HL-60 (cell line): ENCODE data around the gene HLCS.

Experiments used
- GABPA ChIP-seq: IDR thresholded peaks from 2 replicates; pipeline ENCODE4 v1.6.1; 2012; ENCODE audit warnings: low read depth
- POLR2AphosphoS5 ChIP-seq: IDR thresholded peaks from 2 replicates; pipeline ENCODE4 v1.6.1; 2012; ENCODE audit warnings: low read depth
- TF ChIP-seq, protein P1 (sequence below): IDR thresholded peaks from one replicate; pipeline ENCODE4 v1.5.1; 2011; ENCODE audit warnings: low read length, control low read depth, inconsistent platforms; ENCODE audit not compliant: insufficient read depth
- TF ChIP-seq, protein P2 (sequence below): IDR thresholded peaks from 2 replicates; pipeline ENCODE4 v1.6.1; 2012; ENCODE audit warnings: low read depth; ENCODE audit not compliant: insufficient replicate concordance

DNA sequence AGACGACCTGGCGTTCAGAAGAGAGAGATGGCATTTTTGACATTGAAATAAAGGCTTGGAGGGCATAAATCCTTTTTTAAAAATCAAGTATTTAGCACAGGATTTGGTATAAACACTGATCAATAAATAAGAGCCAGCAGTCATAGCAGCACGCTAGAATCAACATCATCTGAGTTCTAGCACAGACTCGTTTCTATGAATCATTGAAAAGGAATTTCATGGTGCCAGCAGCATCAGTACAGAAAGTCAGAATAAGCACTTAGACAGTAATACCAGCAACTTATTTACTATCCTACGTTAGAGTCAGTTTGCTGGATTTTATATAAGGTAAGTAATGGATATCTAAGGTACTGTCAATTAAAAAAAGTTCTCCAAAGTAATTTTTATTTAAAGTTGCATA, 119.3 kb downstream of the HLCS start:
- TF ChIP-seq, protein P1, sequence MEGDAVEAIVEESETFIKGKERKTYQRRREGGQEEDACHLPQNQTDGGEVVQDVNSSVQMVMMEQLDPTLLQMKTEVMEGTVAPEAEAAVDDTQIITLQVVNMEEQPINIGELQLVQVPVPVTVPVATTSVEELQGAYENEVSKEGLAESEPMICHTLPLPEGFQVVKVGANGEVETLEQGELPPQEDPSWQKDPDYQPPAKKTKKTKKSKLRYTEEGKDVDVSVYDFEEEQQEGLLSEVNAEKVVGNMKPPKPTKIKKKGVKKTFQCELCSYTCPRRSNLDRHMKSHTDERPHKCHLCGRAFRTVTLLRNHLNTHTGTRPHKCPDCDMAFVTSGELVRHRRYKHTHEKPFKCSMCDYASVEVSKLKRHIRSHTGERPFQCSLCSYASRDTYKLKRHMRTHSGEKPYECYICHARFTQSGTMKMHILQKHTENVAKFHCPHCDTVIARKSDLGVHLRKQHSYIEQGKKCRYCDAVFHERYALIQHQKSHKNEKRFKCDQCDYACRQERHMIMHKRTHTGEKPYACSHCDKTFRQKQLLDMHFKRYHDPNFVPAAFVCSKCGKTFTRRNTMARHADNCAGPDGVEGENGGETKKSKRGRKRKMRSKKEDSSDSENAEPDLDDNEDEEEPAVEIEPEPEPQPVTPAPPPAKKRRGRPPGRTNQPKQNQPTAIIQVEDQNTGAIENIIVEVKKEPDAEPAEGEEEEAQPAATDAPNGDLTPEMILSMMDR: no peak
- TF ChIP-seq POLR2AphosphoS5 (no peak), GABPA (no peak)
- TF ChIP-seq, protein P2, sequence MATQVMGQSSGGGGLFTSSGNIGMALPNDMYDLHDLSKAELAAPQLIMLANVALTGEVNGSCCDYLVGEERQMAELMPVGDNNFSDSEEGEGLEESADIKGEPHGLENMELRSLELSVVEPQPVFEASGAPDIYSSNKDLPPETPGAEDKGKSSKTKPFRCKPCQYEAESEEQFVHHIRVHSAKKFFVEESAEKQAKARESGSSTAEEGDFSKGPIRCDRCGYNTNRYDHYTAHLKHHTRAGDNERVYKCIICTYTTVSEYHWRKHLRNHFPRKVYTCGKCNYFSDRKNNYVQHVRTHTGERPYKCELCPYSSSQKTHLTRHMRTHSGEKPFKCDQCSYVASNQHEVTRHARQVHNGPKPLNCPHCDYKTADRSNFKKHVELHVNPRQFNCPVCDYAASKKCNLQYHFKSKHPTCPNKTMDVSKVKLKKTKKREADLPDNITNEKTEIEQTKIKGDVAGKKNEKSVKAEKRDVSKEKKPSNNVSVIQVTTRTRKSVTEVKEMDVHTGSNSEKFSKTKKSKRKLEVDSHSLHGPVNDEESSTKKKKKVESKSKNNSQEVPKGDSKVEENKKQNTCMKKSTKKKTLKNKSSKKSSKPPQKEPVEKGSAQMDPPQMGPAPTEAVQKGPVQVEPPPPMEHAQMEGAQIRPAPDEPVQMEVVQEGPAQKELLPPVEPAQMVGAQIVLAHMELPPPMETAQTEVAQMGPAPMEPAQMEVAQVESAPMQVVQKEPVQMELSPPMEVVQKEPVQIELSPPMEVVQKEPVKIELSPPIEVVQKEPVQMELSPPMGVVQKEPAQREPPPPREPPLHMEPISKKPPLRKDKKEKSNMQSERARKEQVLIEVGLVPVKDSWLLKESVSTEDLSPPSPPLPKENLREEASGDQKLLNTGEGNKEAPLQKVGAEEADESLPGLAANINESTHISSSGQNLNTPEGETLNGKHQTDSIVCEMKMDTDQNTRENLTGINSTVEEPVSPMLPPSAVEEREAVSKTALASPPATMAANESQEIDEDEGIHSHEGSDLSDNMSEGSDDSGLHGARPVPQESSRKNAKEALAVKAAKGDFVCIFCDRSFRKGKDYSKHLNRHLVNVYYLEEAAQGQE: no peak
